IMR-90 (cell line): ENCODE results near the gene ILRUN. TPM values are rescaled to one million over a fixed set of nuclear protein-coding genes. Genes with fewer than 3 reads are reported as not detected.

Source experiments
- ATAC-seq: fragments of 200-7000 bp; cut with Tn5 transposase; 2 replicates; pipeline ENCODE4 v1.9.1; 2020; ENCODE audit warnings: low read depth, mild to moderate bottlenecking, moderate library complexity
- BruUV-seq: library from RNA; stranded (reverse); fragments of 400-500 nt; replicated peaks from 2 replicates; lab custom pipeline; 2021; lab: Mats Ljungman, UMichigan
- CTCF ChIA-PET: fragments of 300-600 bp; formaldehyde crosslinking; extraction: SDS; loops from one replicate; lab custom pipeline; 2021; ENCODE audit warnings: antibody characterized with exemption; lab: Yijun Ruan, JAX
- POLR2A ChIA-PET: fragments of 300-600 bp; sonication (Branson Sonifier 250); formaldehyde crosslinking; loops from one replicate; lab custom pipeline; 2022; ENCODE audit warnings: antibody characterized with exemption; ENCODE audit not compliant: unreplicated experiment; lab: Charles Lee
- DNase-seq: peaks from one replicate; pipeline ENCODE4 v3.0.0; 2013
- H2AFZ ChIP-seq: replicated peaks from 2 replicates; pipeline ENCODE3; 2013; ENCODE audit warnings: low read length, mild to moderate bottlenecking; ENCODE audit not compliant: poor library complexity
- H2AK5ac ChIP-seq: 2 replicates; pipeline ENCODE4 v1.6.1; 2013; ENCODE audit warnings: low read depth, low read length, inconsistent platforms
- H2AK9ac ChIP-seq: replicated peaks from 2 replicates; pipeline ENCODE3; 2013; ENCODE audit warnings: mild to moderate bottlenecking, low read depth, low read length, moderate library complexity; ENCODE audit not compliant: poor library complexity
- H2BK120ac ChIP-seq: 2 replicates; pipeline ENCODE4 v1.6.1; 2013; ENCODE audit warnings: low read depth, low read length, inconsistent platforms
- H2BK15ac ChIP-seq: 3 replicates; pipeline ENCODE4 v1.6.1; 2013; ENCODE audit warnings: low read depth, low read length, inconsistent platforms
- H2BK20ac ChIP-seq: 2 replicates; pipeline ENCODE4 v1.6.1; 2013; ENCODE audit warnings: low read depth, mild to moderate bottlenecking, inconsistent platforms, low read length, moderate library complexity
- H2BK5ac ChIP-seq: 2 replicates; pipeline ENCODE4 v1.6.1; 2013; ENCODE audit warnings: mild to moderate bottlenecking, low read depth, low read length, inconsistent platforms; ENCODE audit not compliant: poor library complexity, severe bottlenecking
- H3K14ac ChIP-seq: replicated peaks from 2 replicates; pipeline ENCODE4 v1.6.1; 2013; ENCODE audit warnings: low read depth, low read length, inconsistent platforms
- H3K18ac ChIP-seq: 2 replicates; pipeline ENCODE4 v1.6.1; 2013; ENCODE audit warnings: low read depth, low read length, control low read depth
- H3K23ac ChIP-seq: 2 replicates; pipeline ENCODE4 v1.6.1; 2013; ENCODE audit warnings: low read depth, low read length, inconsistent platforms
- H3K27ac ChIP-seq: 2 replicates; pipeline ENCODE4 v1.5.1; 2013; ENCODE audit warnings: mild to moderate bottlenecking, control low read depth, low read length; ENCODE audit not compliant: insufficient read depth
- H3K27me3 ChIP-seq: 2 replicates; pipeline ENCODE4 v1.6.1; 2013; ENCODE audit warnings: low read length; ENCODE audit not compliant: control insufficient read depth, insufficient read depth
- H3K36me3 ChIP-seq: 2 replicates; pipeline ENCODE4 v1.6.1; 2013; ENCODE audit warnings: low read length, mixed read lengths; ENCODE audit not compliant: control insufficient read depth, insufficient read depth
- H3K4ac ChIP-seq: 2 replicates; pipeline ENCODE4 v1.6.1; 2013; ENCODE audit warnings: low read depth, low read length, inconsistent platforms
- H3K4me1 ChIP-seq: 2 replicates; pipeline ENCODE4 v1.6.1; 2013; ENCODE audit warnings: low read length, mixed read lengths; ENCODE audit not compliant: control insufficient read depth, insufficient read depth
- H3K4me2 ChIP-seq: 2 replicates; pipeline ENCODE4 v1.6.1; 2013; ENCODE audit warnings: low read depth, mild to moderate bottlenecking, control low read depth, low read length, moderate library complexity
- H3K4me3 ChIP-seq: 2 replicates; pipeline ENCODE4 v1.5.1; 2013; ENCODE audit warnings: low read depth, mild to moderate bottlenecking, control low read depth, low read length, moderate library complexity; ENCODE audit not compliant: insufficient read depth
- H3K56ac ChIP-seq: 2 replicates; pipeline ENCODE4 v1.6.1; 2013; ENCODE audit warnings: low read length, inconsistent platforms; ENCODE audit not compliant: insufficient read depth; ENCODE audit errors: extremely low read depth
- H3K79me1 ChIP-seq, 2 experiments: 2 replicates each; pipeline ENCODE4 v1.6.1; 2013; ENCODE audit warnings: low read length in 2 of 2, inconsistent platforms in 1 of 2, low read depth in 1 of 2
- H3K9ac ChIP-seq: 2 replicates; pipeline ENCODE4 v1.6.1; 2013; ENCODE audit warnings: low read depth, low read length, control low read depth
- H3K9me1 ChIP-seq: 2 replicates; pipeline ENCODE4 v1.6.1; 2013; ENCODE audit warnings: low read length, inconsistent platforms; ENCODE audit not compliant: insufficient read depth
- H3K9me3 ChIP-seq: 2 replicates; pipeline ENCODE4 v1.6.1; 2013; ENCODE audit warnings: low read length; ENCODE audit not compliant: control insufficient read depth, insufficient read depth
- H4K20me1 ChIP-seq: 2 replicates; pipeline ENCODE4 v1.6.1; 2013; ENCODE audit warnings: low read length, inconsistent platforms; ENCODE audit not compliant: insufficient read depth
- H4K5ac ChIP-seq: 2 replicates; pipeline ENCODE4 v1.6.1; 2013; ENCODE audit warnings: mild to moderate bottlenecking, low read depth, low read length, control low read depth
- H4K8ac ChIP-seq, 2 experiments: 2 replicates each; pipeline ENCODE4 v1.6.1; 2013; ENCODE audit warnings: low read depth in 2 of 2, low read length in 2 of 2, control low read depth in 1 of 2, inconsistent platforms in 1 of 2
- H4K91ac ChIP-seq: 2 replicates; pipeline ENCODE4 v1.6.1; 2013; ENCODE audit warnings: low read depth, low read length, inconsistent platforms; ENCODE audit not compliant: insufficient read depth
- BHLHE40 ChIP-seq: fragments of 150-350 bp; IDR thresholded peaks from 2 replicates; pipeline ENCODE4 v1.6.1; 2016; ENCODE audit warnings: mild to moderate bottlenecking, low read depth, low read length
- CEBPB ChIP-seq: IDR thresholded peaks from 2 replicates; pipeline ENCODE4 v1.6.1; 2012; ENCODE audit warnings: low read depth, low read length, improper control_type of control experiment
- CHD1 ChIP-seq: IDR thresholded peaks from 2 replicates; pipeline ENCODE4 v1.6.1; 2012; ENCODE audit warnings: low read depth, low read length, improper control_type of control experiment
- FOS ChIP-seq: fragments of 150-350 bp; IDR thresholded peaks from 2 replicates; pipeline ENCODE4 v1.6.1; 2016; ENCODE audit warnings: low read depth, low read length
- MAFK ChIP-seq: IDR thresholded peaks from 2 replicates; pipeline ENCODE4 v1.6.1; 2012; ENCODE audit warnings: low read depth, low read length, improper control_type of control experiment
- MAZ ChIP-seq: IDR thresholded peaks from 2 replicates; pipeline ENCODE4 v1.6.1; 2012; ENCODE audit warnings: low read depth, mild to moderate bottlenecking, low read length, improper control_type of control experiment, moderate library complexity, borderline replicate concordance
- MXI1 ChIP-seq: IDR thresholded peaks from 2 replicates; pipeline ENCODE4 v1.6.1; 2012; ENCODE audit warnings: low read depth, mild to moderate bottlenecking, low read length, moderate library complexity, borderline replicate concordance
- NFE2L2 ChIP-seq: fragments of 150-350 bp; IDR thresholded peaks from 2 replicates; pipeline ENCODE4 v1.6.1; 2016; ENCODE audit warnings: low read depth, mild to moderate bottlenecking, low read length
- POLR2A ChIP-seq: IDR thresholded peaks from 2 replicates; pipeline ENCODE4 v1.6.1; 2012; ENCODE audit warnings: mild to moderate bottlenecking, low read depth, low read length
- RAD21 ChIP-seq: IDR thresholded peaks from 2 replicates; pipeline ENCODE4 v1.6.1; 2012; ENCODE audit warnings: low read length, improper control_type of control experiment
- RCOR1 ChIP-seq: IDR thresholded peaks from 2 replicates; pipeline ENCODE4 v1.6.1; 2012; ENCODE audit warnings: mild to moderate bottlenecking, low read length, improper control_type of control experiment; ENCODE audit not compliant: insufficient replicate concordance
- RFX5 ChIP-seq: IDR thresholded peaks from 2 replicates; pipeline ENCODE4 v1.8.0; 2012; ENCODE audit warnings: low read depth, mild to moderate bottlenecking, low read length, moderate library complexity
- SMC3 ChIP-seq: fragments of 150-350 bp; IDR thresholded peaks from 2 replicates; pipeline ENCODE4 v1.6.1; 2016; ENCODE audit warnings: low read depth, mild to moderate bottlenecking, antibody characterized with exemption, low read length, moderate library complexity
- WGBS, 2 experiments: methylation state at CpG; one replicate each; pipeline versions ENCODE4 v1.1.5 to v1.1.7; 2013; ENCODE audit warnings: missing lambda C conversion rate in 2 of 2; ENCODE audit not compliant: insufficient read length in 1 of 2; ENCODE audit errors: extremely low coverage in 2 of 2; 5-methylcytosine and 5-hydroxymethylcytosine counted together
- dilution Hi-C: fragments of 300-500 bp; cut with HindIII; formaldehyde crosslinking; loops from one replicate; pipeline ENCODE4 v1.14.3; 2018; ENCODE audit warnings: low sequenced_read_pairs; ENCODE audit not compliant: unreplicated experiment
- in situ Hi-C: fragments of 300-500 bp; cut with MboI; formaldehyde crosslinking; loops from 3 replicates; pipeline ENCODE4 v1.14.3; 2019; ENCODE audit warnings: low sequenced_read_pairs, inconsistent platforms, mixed read lengths
- intact Hi-C: fragments of 100-400 bp; cut with micrococcal nuclease; formaldehyde crosslinking; loops from 2 replicates; pipeline ENCODE4 v1.10.0; 2022
- polyA plus RNA-seq, 3 experiments: library from polyadenylated mRNA; depleted of rRNA; stranded (reverse); fragments of >200 nt; gene quantifications; 2 replicates each; pipeline ENCODE4 v1.2.3, GENCODE V29; 2012; ENCODE audit warnings: low replicate concordance in 1 of 3
- total RNA-seq: library from RNA; depleted of rRNA; stranded (reverse); fragments of >200 nt; gene quantifications from 2 replicates; pipeline ENCODE4 v1.2.3, GENCODE V29; 2012
- TF ChIP-seq, protein P1 (sequence below): fragments of 150-350 bp; IDR thresholded peaks from 2 replicates; pipeline ENCODE4 v1.6.1; 2017; ENCODE audit warnings: mild to moderate bottlenecking, antibody characterized with exemption, low read length, low read depth
- TF ChIP-seq, protein P2 (sequence below): conservative IDR thresholded peaks from 2 replicates; pipeline ENCODE4 v1.5.1; 2012; ENCODE audit warnings: mild to moderate bottlenecking, low read depth, low read length, improper control_type of control experiment
- TF ChIP-seq, protein P3 (sequence below): fragments of 150-350 bp; IDR thresholded peaks from 2 replicates; pipeline ENCODE4 v1.6.1; 2016; ENCODE audit warnings: low read depth, mild to moderate bottlenecking, low read length, moderate library complexity, borderline replicate concordance

Gene ILRUN
- total and polyA plus RNA-seq, 2 of the 4 experiments (the other 2 are of a cell fraction) = 25.4 to 29.9 TPM

GRCh38 chr6:34743625-34744293 is 47.2 kb upstream of the ILRUN start:
- WGBS, 2 experiments = 91% methylated on average over 5 of the region's 7 CpGs; no CpG with 5 or more reads in 1 of the 2 experiments
- dilution Hi-C loops = no loop called here
- H3K9me1 ChIP-seq = no peaks in the 10 kb centered on the region
- H3K4me3 ChIP-seq = no peak overlapping the region
- ChIA-PET POLR2A (no interaction called here), CTCF (interaction anchor here (0.6 to 0.9 kb wide), 2 partner anchors 10 to 391 kb away, joined by 3 to 5 read pairs; no protein-coding TSS in a partner anchor)
- H2AFZ ChIP-seq = no peak overlapping the region
- no peaks in the 10 kb centered on the region for H4K20me1 ChIP-seq
- H3K4me2 ChIP-seq = no peak overlapping the region
- H3K79me1 ChIP-seq = no peaks in the 10 kb centered on the region
- no peak overlapping the region for H2AK5ac ChIP-seq
- no peak overlapping the region for H3K14ac ChIP-seq
- no peaks in the 10 kb centered on the region for H3K4me1 ChIP-seq
- H4K8ac ChIP-seq = no peak overlapping the region
- H3K18ac ChIP-seq = no peak overlapping the region
- no peak overlapping the region for H2AK9ac ChIP-seq
- ATAC-seq (no peak), DNase-seq (no peak)
- peaks cover 6% of the 10 kb centered on the region for H3K27me3 ChIP-seq
- in situ Hi-C loops = no loop called here
- H4K91ac ChIP-seq = no peak overlapping the region
- no peaks in the 10 kb centered on the region for H3K36me3 ChIP-seq
- BruUV-seq = no TSS peak
- no peak overlapping the region for H2BK5ac ChIP-seq
- no peak overlapping the region for H3K56ac ChIP-seq
- no peak overlapping the region for H2BK20ac ChIP-seq
- no peak overlapping the region for H2BK15ac ChIP-seq
- H3K9me3 ChIP-seq = no peaks in the 10 kb centered on the region
- no peak overlapping the region for H4K5ac ChIP-seq
- H3K9ac ChIP-seq = no peak overlapping the region
- intact Hi-C loops = no loop called here
- no peak overlapping the region for H2BK120ac ChIP-seq
- no peak overlapping the region for H3K23ac ChIP-seq
- TF ChIP-seq, protein P1, sequence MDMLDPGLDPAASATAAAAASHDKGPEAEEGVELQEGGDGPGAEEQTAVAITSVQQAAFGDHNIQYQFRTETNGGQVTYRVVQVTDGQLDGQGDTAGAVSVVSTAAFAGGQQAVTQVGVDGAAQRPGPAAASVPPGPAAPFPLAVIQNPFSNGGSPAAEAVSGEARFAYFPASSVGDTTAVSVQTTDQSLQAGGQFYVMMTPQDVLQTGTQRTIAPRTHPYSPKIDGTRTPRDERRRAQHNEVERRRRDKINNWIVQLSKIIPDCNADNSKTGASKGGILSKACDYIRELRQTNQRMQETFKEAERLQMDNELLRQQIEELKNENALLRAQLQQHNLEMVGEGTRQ = no peak
- TF ChIP-seq FOS (no peak), POLR2A (no peak), RCOR1 (no peak), CHD1 (no peak), RAD21 (no peak), SMC3 (no peak), BHLHE40 (no peak), MAFK (no peak), MAZ (no peak), MXI1 (no peak), NFE2L2 (no peak), CEBPB (no peak), RFX5 (no peak)
- TF ChIP-seq, protein P2, sequence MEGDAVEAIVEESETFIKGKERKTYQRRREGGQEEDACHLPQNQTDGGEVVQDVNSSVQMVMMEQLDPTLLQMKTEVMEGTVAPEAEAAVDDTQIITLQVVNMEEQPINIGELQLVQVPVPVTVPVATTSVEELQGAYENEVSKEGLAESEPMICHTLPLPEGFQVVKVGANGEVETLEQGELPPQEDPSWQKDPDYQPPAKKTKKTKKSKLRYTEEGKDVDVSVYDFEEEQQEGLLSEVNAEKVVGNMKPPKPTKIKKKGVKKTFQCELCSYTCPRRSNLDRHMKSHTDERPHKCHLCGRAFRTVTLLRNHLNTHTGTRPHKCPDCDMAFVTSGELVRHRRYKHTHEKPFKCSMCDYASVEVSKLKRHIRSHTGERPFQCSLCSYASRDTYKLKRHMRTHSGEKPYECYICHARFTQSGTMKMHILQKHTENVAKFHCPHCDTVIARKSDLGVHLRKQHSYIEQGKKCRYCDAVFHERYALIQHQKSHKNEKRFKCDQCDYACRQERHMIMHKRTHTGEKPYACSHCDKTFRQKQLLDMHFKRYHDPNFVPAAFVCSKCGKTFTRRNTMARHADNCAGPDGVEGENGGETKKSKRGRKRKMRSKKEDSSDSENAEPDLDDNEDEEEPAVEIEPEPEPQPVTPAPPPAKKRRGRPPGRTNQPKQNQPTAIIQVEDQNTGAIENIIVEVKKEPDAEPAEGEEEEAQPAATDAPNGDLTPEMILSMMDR = no peak
- TF ChIP-seq, protein P3, sequence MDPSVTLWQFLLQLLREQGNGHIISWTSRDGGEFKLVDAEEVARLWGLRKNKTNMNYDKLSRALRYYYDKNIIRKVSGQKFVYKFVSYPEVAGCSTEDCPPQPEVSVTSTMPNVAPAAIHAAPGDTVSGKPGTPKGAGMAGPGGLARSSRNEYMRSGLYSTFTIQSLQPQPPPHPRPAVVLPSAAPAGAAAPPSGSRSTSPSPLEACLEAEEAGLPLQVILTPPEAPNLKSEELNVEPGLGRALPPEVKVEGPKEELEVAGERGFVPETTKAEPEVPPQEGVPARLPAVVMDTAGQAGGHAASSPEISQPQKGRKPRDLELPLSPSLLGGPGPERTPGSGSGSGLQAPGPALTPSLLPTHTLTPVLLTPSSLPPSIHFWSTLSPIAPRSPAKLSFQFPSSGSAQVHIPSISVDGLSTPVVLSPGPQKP = no peak
- no peak overlapping the region for H3K4ac ChIP-seq
- H3K27ac ChIP-seq = no peak overlapping the region
